WI38 (cell line): ENCODE measurements around the gene TDRD3.

Source experiments
- H3K4me3 ChIP-seq: 2 replicates; pipeline ENCODE4 v1.5.1; 2011; ENCODE audit warnings: low read depth, mild to moderate bottlenecking, control low read depth, low read length
- TF ChIP-seq, protein P1 (sequence below): IDR thresholded peaks from 2 replicates; pipeline ENCODE4 v1.5.1; 2012; ENCODE audit warnings: low read depth, mild to moderate bottlenecking, control low read depth, low read length

The TDRD3 gene

DNA sequence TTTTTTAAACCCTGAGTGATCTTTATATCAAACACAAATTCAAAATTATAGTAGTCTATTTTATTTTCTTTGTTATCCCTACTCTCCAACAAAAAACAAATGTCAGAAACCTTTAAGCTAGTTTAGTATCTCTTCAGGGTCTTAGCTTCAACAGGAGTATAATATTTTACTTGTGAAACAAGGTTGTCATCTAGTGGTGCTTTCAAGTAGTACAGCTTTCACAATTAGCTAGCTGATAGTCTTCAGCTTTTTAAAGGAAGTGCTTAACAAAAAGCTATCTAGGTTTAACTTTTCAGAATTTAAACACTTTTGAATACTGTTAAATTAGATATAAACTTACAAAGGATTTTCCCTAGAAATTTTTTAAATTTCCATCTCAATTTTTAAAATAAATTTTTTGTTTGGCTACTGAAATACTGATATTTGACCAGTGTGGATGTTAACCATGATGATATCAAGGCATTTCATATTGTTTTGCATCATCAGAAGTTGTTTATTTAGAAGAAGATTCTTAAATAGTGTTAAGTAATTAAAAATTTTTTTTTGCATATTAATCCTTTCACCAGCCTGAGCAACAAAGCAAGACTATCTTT is 34.2 kb downstream of the TDRD3 start:
- TF ChIP-seq, protein P1, sequence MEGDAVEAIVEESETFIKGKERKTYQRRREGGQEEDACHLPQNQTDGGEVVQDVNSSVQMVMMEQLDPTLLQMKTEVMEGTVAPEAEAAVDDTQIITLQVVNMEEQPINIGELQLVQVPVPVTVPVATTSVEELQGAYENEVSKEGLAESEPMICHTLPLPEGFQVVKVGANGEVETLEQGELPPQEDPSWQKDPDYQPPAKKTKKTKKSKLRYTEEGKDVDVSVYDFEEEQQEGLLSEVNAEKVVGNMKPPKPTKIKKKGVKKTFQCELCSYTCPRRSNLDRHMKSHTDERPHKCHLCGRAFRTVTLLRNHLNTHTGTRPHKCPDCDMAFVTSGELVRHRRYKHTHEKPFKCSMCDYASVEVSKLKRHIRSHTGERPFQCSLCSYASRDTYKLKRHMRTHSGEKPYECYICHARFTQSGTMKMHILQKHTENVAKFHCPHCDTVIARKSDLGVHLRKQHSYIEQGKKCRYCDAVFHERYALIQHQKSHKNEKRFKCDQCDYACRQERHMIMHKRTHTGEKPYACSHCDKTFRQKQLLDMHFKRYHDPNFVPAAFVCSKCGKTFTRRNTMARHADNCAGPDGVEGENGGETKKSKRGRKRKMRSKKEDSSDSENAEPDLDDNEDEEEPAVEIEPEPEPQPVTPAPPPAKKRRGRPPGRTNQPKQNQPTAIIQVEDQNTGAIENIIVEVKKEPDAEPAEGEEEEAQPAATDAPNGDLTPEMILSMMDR, result peak; percentile 64; the same call in 1 of the 2 replicates

DNA sequence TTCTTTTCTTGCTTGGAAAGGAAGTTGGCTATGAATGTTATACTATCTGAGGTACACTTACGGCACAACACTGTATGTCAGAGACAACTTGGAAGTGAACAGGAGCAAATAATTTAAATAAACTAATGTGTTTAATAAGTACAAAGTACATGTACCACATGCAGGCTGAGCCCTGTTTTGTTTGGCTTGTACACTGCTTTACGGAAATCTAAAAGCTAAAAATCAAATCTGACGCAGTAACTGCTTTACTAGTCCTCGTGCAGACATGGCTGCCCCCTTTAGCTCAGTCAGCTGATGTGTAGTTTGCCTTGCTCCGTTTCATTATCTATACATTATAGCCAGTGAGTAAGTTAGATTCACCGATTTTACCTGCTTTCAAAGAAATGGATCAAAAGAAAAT is 36.5 kb downstream of the TDRD3 start:
- peak overlapping the region; percentile 2; the same call in 1 of the 2 replicates for H3K4me3 ChIP-seq
- TF ChIP-seq, protein P1, result no peak

More for the DNA sequence above, 34.2 kb downstream of the TDRD3 start:
- no peak overlapping the region for H3K4me3 ChIP-seq

DNA sequence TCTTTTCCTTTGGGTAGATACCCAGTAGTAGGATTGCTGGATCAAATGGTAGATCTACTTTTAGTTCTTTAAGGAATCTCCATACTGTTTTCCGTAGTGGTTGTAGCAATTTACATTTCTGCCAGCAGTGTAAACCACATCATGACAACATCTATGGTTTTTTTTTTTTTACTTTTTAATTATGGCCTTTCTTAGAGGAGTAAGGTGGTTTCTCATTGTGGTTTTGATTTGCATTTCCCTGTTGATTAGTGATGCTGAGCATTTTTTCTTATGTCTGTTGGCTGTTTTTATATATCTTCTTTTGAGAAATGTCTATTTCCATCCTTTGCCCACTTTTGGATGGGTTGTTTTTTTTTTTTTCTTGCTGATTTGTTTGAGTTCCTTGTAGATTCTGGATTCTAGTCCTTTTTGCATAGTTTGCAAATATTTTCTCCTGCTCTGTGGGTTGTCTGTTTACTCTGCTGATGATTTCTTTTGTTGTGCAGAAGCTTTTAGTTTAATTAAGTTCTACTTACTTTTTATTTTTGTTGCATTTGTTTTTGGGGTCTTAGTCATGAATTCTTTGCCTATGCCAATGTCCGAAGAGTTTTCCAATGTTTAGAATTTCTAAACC is 38.8 kb downstream of the TDRD3 start:
- no peak overlapping the region for H3K4me3 ChIP-seq
- TF ChIP-seq, protein P1, result no peak

DNA sequence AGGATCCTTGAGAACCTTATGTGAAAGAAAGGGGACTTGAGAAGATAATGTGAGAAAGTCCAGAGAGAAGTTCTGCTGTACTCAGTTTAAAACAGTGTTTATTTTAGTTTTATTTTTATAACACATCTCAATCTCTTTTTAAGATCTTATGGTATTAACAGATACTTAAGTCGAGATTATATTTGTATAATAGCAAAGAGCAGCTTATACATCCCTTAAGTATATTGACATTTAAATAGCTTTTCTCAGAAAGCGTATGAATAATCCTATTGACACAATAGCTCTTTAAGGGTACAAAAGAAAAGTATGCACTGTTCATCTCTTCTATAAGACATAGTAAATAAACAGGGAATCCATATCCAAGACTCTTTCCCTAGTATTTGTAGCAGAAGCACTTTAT is 42.2 kb downstream of the TDRD3 start:
- TF ChIP-seq, protein P1, result no peak

DNA sequence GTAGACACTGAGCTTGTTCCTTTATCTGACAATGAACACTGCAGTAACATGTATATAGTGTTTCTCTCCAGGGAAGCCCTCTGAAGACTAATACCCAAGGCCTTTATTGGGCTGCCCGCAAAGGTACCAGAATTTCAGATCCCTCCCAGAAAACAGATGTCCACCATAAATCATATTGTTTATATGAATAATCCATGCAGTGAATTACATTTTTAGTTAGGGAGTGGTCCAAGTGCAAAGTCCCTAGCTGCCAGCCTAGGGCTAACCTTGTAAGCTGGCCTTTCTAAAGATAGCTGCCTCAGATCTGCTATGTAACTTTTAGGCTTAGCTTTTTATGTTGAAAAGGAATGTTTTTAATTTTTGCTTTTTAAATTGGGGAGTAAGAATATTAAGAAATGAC is 44.7 kb downstream of the TDRD3 start:
- H3K4me3 ChIP-seq, result no peak overlapping the region
- TF ChIP-seq, protein P1, result no peak

More for the DNA sequence above, 42.2 kb downstream of the TDRD3 start:
- H3K4me3 ChIP-seq, result no peak overlapping the region

DNA sequence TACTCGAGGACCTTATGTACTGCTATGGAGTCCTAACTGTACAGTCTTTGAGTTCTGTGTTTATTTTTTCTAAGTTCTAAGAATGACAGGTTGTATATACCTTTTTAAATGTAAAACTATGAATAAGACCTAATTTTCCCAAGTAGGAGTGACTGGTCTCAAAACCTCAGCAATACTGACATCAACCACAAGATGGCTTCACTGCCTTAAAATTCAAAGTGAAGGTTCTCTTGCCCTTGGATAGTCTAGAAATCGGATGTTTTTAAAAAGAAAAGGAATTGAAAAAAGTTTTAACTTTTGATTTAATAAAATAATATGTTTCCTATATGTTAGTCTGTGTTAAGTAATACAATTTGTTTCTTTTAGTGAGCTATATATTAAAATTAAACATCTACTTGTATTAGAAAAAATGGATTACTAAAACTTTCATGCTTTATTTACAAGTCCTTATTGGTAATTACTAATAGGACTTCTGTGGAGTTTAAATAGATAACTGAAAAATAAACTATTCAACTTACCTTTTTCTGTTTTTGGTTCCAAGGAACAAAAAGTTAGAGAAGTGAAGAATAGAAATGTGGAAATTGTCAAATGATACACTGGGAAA is 52.0 kb downstream of the TDRD3 start:
- TF ChIP-seq, protein P1, result peak; percentile 71
- no peak overlapping the region for H3K4me3 ChIP-seq

DNA sequence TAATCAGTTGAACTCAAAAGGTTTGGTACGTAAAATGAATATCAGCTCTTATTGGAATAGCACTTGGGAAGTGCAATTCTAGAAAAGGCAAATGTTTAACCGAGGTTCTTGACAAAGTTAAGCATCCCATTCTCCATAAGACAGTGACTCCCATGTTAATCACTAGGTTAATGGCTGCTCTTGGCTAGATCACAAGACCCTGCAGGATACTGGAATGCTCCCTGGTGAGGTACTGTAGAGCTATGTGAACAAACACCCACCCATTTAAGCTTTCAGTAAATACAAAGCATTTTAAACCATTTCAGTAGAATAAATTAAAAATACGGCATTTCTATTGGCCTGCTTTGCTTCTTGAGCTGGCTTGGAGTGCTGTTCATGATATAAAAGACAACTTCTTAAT is 56.5 kb downstream of the TDRD3 start:
- TF ChIP-seq, protein P1, result no peak
- no peak overlapping the region for H3K4me3 ChIP-seq
